Smooth muscle cell (in vitro differentiated cells): ENCODE measurements around the gene SH3YL1. TPM values are rescaled to one million over a fixed set of nuclear protein-coding genes. Genes with fewer than 3 reads are reported as not detected.

Source experiments
- DNase-seq: peaks from one replicate; lab custom pipeline; 2025; ENCODE audit not compliant: unreplicated experiment; lab: John Stamatoyannopoulos, UW
- H2AFZ ChIP-seq: fragments of 200-600 bp; sonication (generic); 2 replicates; pipeline ENCODE4 v1.6.0; 2016; ENCODE audit warnings: antibody characterized with exemption, low read depth, mild to moderate bottlenecking
- H3F3A ChIP-seq: fragments of 200-600 bp; sonication (generic); 2 replicates; pipeline ENCODE4 v1.6.0; 2017; ENCODE audit warnings: antibody characterized with exemption, low read depth
- H3K27ac ChIP-seq: fragments of 200-600 bp; sonication (generic); 2 replicates; pipeline ENCODE4 v1.5.1; 2016; ENCODE audit warnings: low read depth, mild to moderate bottlenecking
- H3K27me3 ChIP-seq: fragments of 200-600 bp; sonication (generic); 2 replicates; pipeline ENCODE4 v1.6.1; 2016; ENCODE audit warnings: low read depth, mild to moderate bottlenecking
- H3K36me3 ChIP-seq: fragments of 200-600 bp; sonication (generic); 2 replicates; pipeline ENCODE4 v1.5.1; 2016; ENCODE audit warnings: low read depth
- H3K4me1 ChIP-seq: fragments of 200-600 bp; sonication (generic); 2 replicates; pipeline ENCODE4 v1.5.1; 2016; ENCODE audit warnings: low read depth
- H3K4me2 ChIP-seq: fragments of 200-600 bp; sonication (generic); 2 replicates; pipeline ENCODE4 v1.6.0; 2016; ENCODE audit warnings: mild to moderate bottlenecking
- H3K4me3 ChIP-seq: fragments of 200-600 bp; sonication (generic); 2 replicates; pipeline ENCODE4 v1.5.1; 2016; ENCODE audit warnings: mild to moderate bottlenecking
- H3K79me2 ChIP-seq: fragments of 200-600 bp; sonication (generic); 2 replicates; pipeline ENCODE4 v1.6.0; 2016; ENCODE audit warnings: low read depth, mild to moderate bottlenecking
- H3K9ac ChIP-seq: fragments of 200-600 bp; sonication (generic); 2 replicates; pipeline ENCODE4 v1.6.0; 2016; ENCODE audit warnings: low read depth
- H3K9me3 ChIP-seq: fragments of 200-600 bp; sonication (generic); replicated peaks from 2 replicates; pipeline ENCODE4 v1.5.1; 2016; ENCODE audit warnings: low read depth
- H4K20me1 ChIP-seq: fragments of 200-600 bp; sonication (generic); 2 replicates; pipeline ENCODE4 v1.6.0; 2016; ENCODE audit warnings: low read depth
- CTCF ChIP-seq: fragments of 200-600 bp; sonication (generic); IDR thresholded peaks from 2 replicates; pipeline ENCODE4 v1.5.1; 2017; ENCODE audit warnings: borderline replicate concordance, mild to moderate bottlenecking, antibody characterized with exemption; ENCODE audit not compliant: insufficient read depth, poor library complexity, severe bottlenecking
- WGBS: methylation state at CpG from one replicate; pipeline ENCODE4 v1.1.7; 2016; ENCODE audit warnings: low lambda C conversion rate; 5-methylcytosine and 5-hydroxymethylcytosine counted together
- polyA plus RNA-seq: library from polyadenylated mRNA; unstranded; fragments of >200 nt; fragmentation: Nextera tagmentation; extraction: Ambion mirVana; gene quantifications from 2 replicates; pipeline ENCODE4 v1.2.1, GENCODE V29; 2016
- total RNA-seq: library from RNA; depleted of rRNA; stranded (reverse); fragments of >200 nt; gene quantifications from 2 replicates; pipeline ENCODE4 v1.2.3, GENCODE V29; 2014

The SH3YL1 gene
- total and polyA plus RNA-seq, 2 experiments from 2014 or later, result 12.1 to 42.8 TPM

- TF ChIP-seq CTCF, result no peak
- Histone ChIP-seq H3K4me3 (no peak overlapping the region), H3K9me3 (no peaks in the 10 kb centered on the region), H4K20me1 (no peaks in the 10 kb centered on the region), H2AFZ (no peak overlapping the region), H3K4me2 (no peak overlapping the region), H3K79me2 (no peaks in the 10 kb centered on the region), H3F3A (no peaks in the 10 kb centered on the region), H3K9ac (no peak overlapping the region), H3K4me1 (no peaks in the 10 kb centered on the region), H3K27me3 (no peaks in the 10 kb centered on the region), H3K36me3 (no peaks in the 10 kb centered on the region), H3K27ac (no peak overlapping the region)
- 90% methylated on average over 29 of the region's 29 CpGs for WGBS
- DNase-seq, result no peak
Measured at GRCh38 chr2:191311-192190, 72.3 kb downstream of the SH3YL1 start.

- Histone ChIP-seq H3K9me3 (no peaks in the 10 kb centered on the region), H3K36me3 (no peaks in the 10 kb centered on the region), H2AFZ (no peak overlapping the region), H3K4me1 (no peaks in the 10 kb centered on the region), H3K9ac (no peak overlapping the region), H3K27me3 (no peaks in the 10 kb centered on the region), H4K20me1 (no peaks in the 10 kb centered on the region), H3K79me2 (no peaks in the 10 kb centered on the region), H3K4me3 (no peak overlapping the region), H3K4me2 (no peak overlapping the region), H3K27ac (no peak overlapping the region), H3F3A (no peaks in the 10 kb centered on the region)
- TF ChIP-seq CTCF, result no peak
- 60% methylated on average over 2 of the region's 2 CpGs for WGBS
- no peak for DNase-seq
Measured at GRCh38 chr2:187825-188224, 76.0 kb downstream of the SH3YL1 start.

- DNase-seq, result no peak
- no peaks in the 10 kb centered on the region for H3K9me3 ChIP-seq
- no peaks in the 10 kb centered on the region for H3F3A ChIP-seq
- no peak overlapping the region for H3K4me2 ChIP-seq
- TF ChIP-seq CTCF, result no peak
- no peak overlapping the region for H3K4me3 ChIP-seq
- no peaks in the 10 kb centered on the region for H3K4me1 ChIP-seq
- H3K9ac ChIP-seq, result no peak overlapping the region
- no peak overlapping the region for H3K27ac ChIP-seq
- H3K36me3 ChIP-seq, result no peaks in the 10 kb centered on the region
- H2AFZ ChIP-seq, result no peak overlapping the region
- no peaks in the 10 kb centered on the region for H4K20me1 ChIP-seq
- WGBS, result 59% methylated on average over 1 of the region's 1 CpG
- no peaks in the 10 kb centered on the region for H3K79me2 ChIP-seq
- no peaks in the 10 kb centered on the region for H3K27me3 ChIP-seq
Measured at GRCh38 chr2:185221-185620, 78.6 kb downstream of the SH3YL1 start.

DNA sequence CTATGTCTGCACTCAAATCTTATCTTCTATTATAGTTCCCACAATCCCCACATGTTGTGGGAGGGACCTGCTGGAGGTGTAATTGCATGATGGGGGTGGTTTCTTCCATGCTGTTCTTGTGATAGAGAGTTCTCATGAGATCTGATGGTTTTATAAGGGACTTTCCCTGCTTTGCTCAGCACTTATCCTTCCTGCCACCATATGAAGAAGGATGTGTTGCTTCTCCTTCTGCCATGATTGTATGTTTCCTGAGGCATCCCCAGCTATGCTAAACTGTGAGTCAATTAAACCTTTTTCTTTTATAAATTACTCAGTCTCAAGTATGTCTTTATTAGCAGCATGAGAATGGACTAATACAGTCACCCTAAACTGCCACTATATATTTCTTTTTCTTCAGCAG lies 79.1 kb downstream of the SH3YL1 start:
- Histone ChIP-seq H3K9me3 (no peaks in the 10 kb centered on the region), H3K79me2 (no peaks in the 10 kb centered on the region), H3K4me1 (no peaks in the 10 kb centered on the region), H3K4me3 (no peak overlapping the region), H2AFZ (no peak overlapping the region), H4K20me1 (no peaks in the 10 kb centered on the region), H3K27ac (no peak overlapping the region), H3K4me2 (no peak overlapping the region), H3K36me3 (no peaks in the 10 kb centered on the region), H3K9ac (no peak overlapping the region), H3F3A (no peaks in the 10 kb centered on the region), H3K27me3 (no peaks in the 10 kb centered on the region)
- no peak for DNase-seq
- TF ChIP-seq CTCF, result no peak
